ENCODE results near the gene ABCG8.

The ABCG8 gene

DNA sequence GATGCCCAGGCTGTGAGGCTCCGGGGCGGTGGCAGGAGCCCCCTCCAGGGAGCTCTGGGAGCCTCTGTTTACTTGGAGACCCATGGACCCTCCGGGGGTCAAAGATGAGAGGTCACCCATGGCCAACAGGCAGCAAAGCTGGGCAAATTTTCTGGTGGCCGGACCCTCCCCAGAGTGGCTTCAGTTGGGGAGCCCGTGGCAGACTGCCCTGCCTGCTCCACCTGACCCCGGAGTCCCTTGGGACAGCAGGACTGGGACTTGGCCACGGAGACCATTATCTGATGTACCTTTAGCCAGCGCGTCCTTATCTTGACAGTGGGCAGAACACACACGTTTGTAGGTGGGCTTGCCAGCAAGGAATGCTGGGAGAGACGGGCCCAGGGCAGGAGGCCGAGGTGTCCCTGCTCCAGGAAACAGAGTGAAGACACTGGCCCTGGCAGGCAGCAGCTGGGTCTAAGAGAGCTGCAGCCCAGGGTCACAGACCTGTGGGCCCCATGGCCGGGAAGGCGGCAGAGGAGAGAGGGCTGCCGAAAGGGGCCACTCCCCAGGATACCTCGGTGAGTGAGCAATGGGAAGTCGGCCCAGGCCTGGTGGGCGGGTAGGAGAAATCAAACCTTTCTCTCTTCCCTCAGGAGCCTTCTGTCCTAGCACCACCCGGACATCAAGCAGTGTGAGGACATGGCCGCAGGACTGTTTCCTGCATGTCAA, at the start of gene ABCG8, which contains the start of gene ABCG5:
ABCG8 (plus strand) TSS at position 412 of the 708 bp plus-strand sequence; CDS start at position 495, 83 bp downstream.
ABCG5 (minus strand) TSS at position 280 of the 708 bp plus-strand sequence; CDS start at position 120, 160 bp downstream.
- Histone ChIP-seq H3K4me3 (ENCODE audit: low read depth, low read length) (no peak within 1 kb of the TSS), H3K27ac (ENCODE audit: low read depth, low read length) (no peak within 1 kb of the TSS), H3K9ac (ENCODE audit: low read length) (no peak within 1 kb of the TSS), H3K4me1 (ENCODE audit: control insufficient read depth, insufficient read depth, low read length) (no peaks in the 10 kb centered on the region), H3K36me3 (ENCODE audit: control insufficient read depth, insufficient read depth, low read length) (no peaks in the 10 kb centered on the region), H3K9me3 (ENCODE audit: control insufficient read depth, insufficient read depth, low read depth, low read length) (no peaks in the 10 kb centered on the region), H3K27me3 (ENCODE audit: control insufficient read depth, insufficient read depth, low read length) (no peaks in the 10 kb centered on the region)

DNA sequence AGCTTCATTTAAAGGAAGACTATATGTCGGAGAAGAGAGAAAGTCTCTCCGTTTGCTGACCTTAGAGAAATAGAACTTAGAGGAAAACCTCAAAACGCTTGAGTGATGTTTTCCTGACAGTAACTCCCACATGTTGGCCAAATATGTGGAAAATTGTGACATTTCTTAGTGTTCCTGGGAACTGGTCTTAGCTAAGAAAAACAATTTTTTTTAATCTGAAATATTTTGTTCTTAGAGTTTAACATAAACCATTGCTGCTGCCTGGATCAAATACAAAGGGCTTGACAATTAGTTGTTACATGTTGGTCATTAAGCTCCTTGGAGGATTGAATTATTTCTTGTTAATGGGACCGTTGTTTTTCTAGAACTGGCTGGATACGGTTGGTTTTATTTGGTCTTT, 48.6 kb upstream of the ABCG8 start:
- Histone ChIP-seq H3K27ac (ENCODE audit: low read depth, low read length) (no peak overlapping the region), H3K36me3 (ENCODE audit: control insufficient read depth, insufficient read depth, low read length) (0 out of 2 replicates have a peak, but pooled peaks cover 3% of the 10 kb centered on the region), H3K9me3 (ENCODE audit: control insufficient read depth, insufficient read depth, low read depth, low read length) (no peaks in the 10 kb centered on the region), H3K9ac (ENCODE audit: low read length) (no peak overlapping the region), H3K27me3 (ENCODE audit: control insufficient read depth, insufficient read depth, low read length) (no peaks in the 10 kb centered on the region), H3K4me1 (ENCODE audit: control insufficient read depth, insufficient read depth, low read length) (no peaks in the 10 kb centered on the region), H3K4me3 (ENCODE audit: low read depth, low read length) (no peak overlapping the region)

DNA sequence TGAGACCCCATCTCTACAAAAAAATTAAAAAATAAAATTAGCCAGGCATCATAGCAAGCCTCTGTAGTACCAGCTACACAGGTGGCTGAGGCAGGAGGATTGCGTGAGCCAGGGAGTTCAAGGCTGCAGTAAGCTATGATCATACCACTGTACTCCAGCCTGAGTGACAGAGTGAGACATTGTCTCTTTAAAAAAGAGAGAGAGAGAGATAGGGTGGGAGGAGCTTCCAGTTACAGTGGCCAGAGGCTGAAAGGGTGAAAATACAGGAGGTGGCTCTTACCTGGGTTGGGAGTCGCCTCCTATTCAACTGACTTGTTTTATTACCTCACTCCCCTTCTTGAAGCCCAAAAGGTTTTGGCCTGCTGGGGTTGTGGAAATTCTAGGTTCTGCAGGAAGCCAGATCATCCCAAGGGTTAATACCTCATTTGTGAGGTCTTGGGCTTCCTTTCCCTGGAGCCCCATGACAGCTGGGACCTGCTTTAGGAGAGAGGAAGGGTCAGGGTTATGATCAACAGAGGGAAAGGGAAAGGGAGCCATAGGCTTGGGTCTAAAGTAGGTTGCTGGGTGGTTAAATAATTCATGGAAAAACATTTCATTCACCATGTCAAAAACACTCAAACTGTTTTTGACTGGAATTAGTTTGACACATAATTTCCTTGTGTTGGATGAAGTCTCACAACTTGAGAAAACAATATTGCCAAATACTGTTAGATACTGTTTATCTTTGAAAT, 47.6 kb upstream of the ABCG8 start:
- H3K27ac ChIP-seq (ENCODE audit: low read depth, low read length) = no peak overlapping the region
- H3K4me3 ChIP-seq (ENCODE audit: low read depth, low read length) = no peak overlapping the region
- H3K9me3 ChIP-seq (ENCODE audit: control insufficient read depth, insufficient read depth, low read depth, low read length) = no peaks in the 10 kb centered on the region
- no peak overlapping the region for H3K9ac ChIP-seq (ENCODE audit: low read length)
- 0 out of 2 replicates have a peak, but pooled peaks cover 3% of the 10 kb centered on the region for H3K36me3 ChIP-seq (ENCODE audit: control insufficient read depth, insufficient read depth, low read length)
- no peaks in the 10 kb centered on the region for H3K27me3 ChIP-seq (ENCODE audit: control insufficient read depth, insufficient read depth, low read length)
- no peaks in the 10 kb centered on the region for H3K4me1 ChIP-seq (ENCODE audit: control insufficient read depth, insufficient read depth, low read length)

DNA sequence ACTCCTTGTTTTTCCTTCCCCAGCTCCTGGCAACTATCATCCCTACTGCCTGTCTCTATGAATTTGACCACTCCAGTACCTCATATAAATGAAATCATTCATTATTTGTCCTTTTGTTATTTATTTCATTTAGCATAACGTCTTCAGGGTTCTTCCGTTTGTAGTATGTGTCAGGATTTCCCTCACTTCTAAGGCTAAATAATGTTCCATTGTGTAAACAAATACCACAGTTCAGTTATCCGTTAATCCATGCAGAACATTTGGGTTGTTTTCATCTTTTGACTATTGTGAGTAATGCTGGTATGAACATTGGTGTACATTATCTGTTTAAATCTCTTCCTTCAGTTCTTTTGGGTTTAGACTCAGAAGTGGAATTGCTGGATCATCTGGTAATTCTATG, 46.1 kb upstream of the ABCG8 start:
- Histone ChIP-seq H3K9ac (ENCODE audit: low read length) (no peak overlapping the region), H3K9me3 (ENCODE audit: control insufficient read depth, insufficient read depth, low read depth, low read length) (no peaks in the 10 kb centered on the region), H3K36me3 (ENCODE audit: control insufficient read depth, insufficient read depth, low read length) (0 out of 2 replicates have a peak, but pooled peaks cover 3% of the 10 kb centered on the region), H3K27ac (ENCODE audit: low read depth, low read length) (no peak overlapping the region), H3K4me1 (ENCODE audit: control insufficient read depth, insufficient read depth, low read length) (no peaks in the 10 kb centered on the region), H3K27me3 (ENCODE audit: control insufficient read depth, insufficient read depth, low read length) (no peaks in the 10 kb centered on the region), H3K4me3 (ENCODE audit: low read depth, low read length) (no peak overlapping the region)

DNA sequence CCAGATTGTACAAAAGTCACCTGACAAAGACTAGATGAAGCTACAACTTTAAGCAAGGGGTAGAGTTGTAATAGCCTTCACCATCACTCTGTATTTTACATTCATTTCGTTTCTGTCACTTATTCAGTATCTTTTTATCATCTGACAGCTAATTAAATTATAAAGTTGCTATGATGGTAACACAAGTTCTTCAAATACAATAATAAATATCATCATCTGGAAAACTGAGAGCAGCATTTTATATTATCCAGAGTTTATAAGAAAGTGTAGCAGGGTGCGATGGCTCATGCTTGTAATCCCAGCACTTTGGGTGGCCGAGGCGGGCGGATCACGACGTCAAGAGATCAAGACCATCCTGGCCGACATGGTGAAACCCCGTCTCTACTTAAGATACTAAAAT, 43.8 kb upstream of the ABCG8 start:
- Histone ChIP-seq H3K36me3 (ENCODE audit: control insufficient read depth, insufficient read depth, low read length) (no peaks in the 10 kb centered on the region), H3K4me3 (ENCODE audit: low read depth, low read length) (no peak overlapping the region), H3K9ac (ENCODE audit: low read length) (no peak overlapping the region), H3K9me3 (ENCODE audit: control insufficient read depth, insufficient read depth, low read depth, low read length) (no peaks in the 10 kb centered on the region), H3K27me3 (ENCODE audit: control insufficient read depth, insufficient read depth, low read length) (no peaks in the 10 kb centered on the region), H3K27ac (ENCODE audit: low read depth, low read length) (no peak overlapping the region), H3K4me1 (ENCODE audit: control insufficient read depth, insufficient read depth, low read length) (no peaks in the 10 kb centered on the region)

- no peaks in the 10 kb centered on the region for H3K9me3 ChIP-seq (ENCODE audit: control insufficient read depth, insufficient read depth, low read depth, low read length)
- no peaks in the 10 kb centered on the region for H3K36me3 ChIP-seq (ENCODE audit: control insufficient read depth, insufficient read depth, low read length)
- H3K4me1 ChIP-seq (ENCODE audit: control insufficient read depth, insufficient read depth, low read length) = no peaks in the 10 kb centered on the region
- no peaks in the 10 kb centered on the region for H3K27me3 ChIP-seq (ENCODE audit: control insufficient read depth, insufficient read depth, low read length)
- H3K27ac ChIP-seq (ENCODE audit: low read depth, low read length) = no peak overlapping the region
- H3K9ac ChIP-seq (ENCODE audit: low read length) = no peak overlapping the region
- H3K4me3 ChIP-seq (ENCODE audit: low read depth, low read length) = no peak overlapping the region
Measured at GRCh38 chr2:43796206-43796605, 42.6 kb upstream of the ABCG8 start.

GRCh38 chr2:43798300-43798699, 40.5 kb upstream of the ABCG8 start:
- Histone ChIP-seq H3K36me3 (ENCODE audit: control insufficient read depth, insufficient read depth, low read length) (no peaks in the 10 kb centered on the region), H3K9me3 (ENCODE audit: control insufficient read depth, insufficient read depth, low read depth, low read length) (no peaks in the 10 kb centered on the region), H3K9ac (ENCODE audit: low read length) (no peak overlapping the region), H3K27ac (ENCODE audit: low read depth, low read length) (no peak overlapping the region), H3K4me1 (ENCODE audit: control insufficient read depth, insufficient read depth, low read length) (no peaks in the 10 kb centered on the region), H3K27me3 (ENCODE audit: control insufficient read depth, insufficient read depth, low read length) (no peaks in the 10 kb centered on the region), H3K4me3 (ENCODE audit: low read depth, low read length) (no peak overlapping the region)

GRCh38 chr2:43800894-43801293, 37.9 kb upstream of the ABCG8 start:
- H3K36me3 ChIP-seq (ENCODE audit: control insufficient read depth, insufficient read depth, low read length) = no peaks in the 10 kb centered on the region
- H3K9ac ChIP-seq (ENCODE audit: low read length) = no peak overlapping the region
- H3K4me1 ChIP-seq (ENCODE audit: control insufficient read depth, insufficient read depth, low read length) = no peaks in the 10 kb centered on the region
- no peak overlapping the region for H3K27ac ChIP-seq (ENCODE audit: low read depth, low read length)
- no peaks in the 10 kb centered on the region for H3K9me3 ChIP-seq (ENCODE audit: control insufficient read depth, insufficient read depth, low read depth, low read length)
- no peaks in the 10 kb centered on the region for H3K27me3 ChIP-seq (ENCODE audit: control insufficient read depth, insufficient read depth, low read length)
- no peak overlapping the region for H3K4me3 ChIP-seq (ENCODE audit: low read depth, low read length)

DNA sequence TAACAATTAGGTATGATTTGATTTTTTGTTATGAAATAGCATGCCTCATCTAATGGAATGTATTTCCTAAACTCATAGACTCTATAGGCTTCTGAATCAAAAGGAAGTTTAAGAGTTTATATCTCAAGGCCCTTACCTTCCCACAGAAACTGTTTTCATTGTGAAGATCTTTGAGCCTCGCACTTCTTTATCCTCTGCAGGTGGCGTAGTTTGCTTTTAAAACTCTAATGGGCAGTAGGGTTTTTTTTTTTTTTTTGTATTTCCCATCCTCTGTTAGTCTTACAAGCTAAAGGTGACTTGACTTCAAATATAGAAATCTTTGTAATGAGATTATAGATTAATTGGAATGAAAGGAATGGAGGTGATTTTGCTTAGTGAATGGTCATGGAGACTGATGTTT, 36.6 kb upstream of the ABCG8 start:
- Histone ChIP-seq H3K9me3 (ENCODE audit: control insufficient read depth, insufficient read depth, low read depth, low read length) (no peaks in the 10 kb centered on the region), H3K4me3 (ENCODE audit: low read depth, low read length) (no peak overlapping the region), H3K27ac (ENCODE audit: low read depth, low read length) (no peak overlapping the region), H3K27me3 (ENCODE audit: control insufficient read depth, insufficient read depth, low read length) (no peaks in the 10 kb centered on the region), H3K36me3 (ENCODE audit: control insufficient read depth, insufficient read depth, low read length) (no peaks in the 10 kb centered on the region), H3K9ac (ENCODE audit: low read length) (no peak overlapping the region), H3K4me1 (ENCODE audit: control insufficient read depth, insufficient read depth, low read length) (no peaks in the 10 kb centered on the region)

GRCh38 chr2:43803113-43803512, 35.7 kb upstream of the ABCG8 start:
- no peaks in the 10 kb centered on the region for H3K27me3 ChIP-seq (ENCODE audit: control insufficient read depth, insufficient read depth, low read length)
- H3K36me3 ChIP-seq (ENCODE audit: control insufficient read depth, insufficient read depth, low read length) = no peaks in the 10 kb centered on the region
- H3K4me3 ChIP-seq (ENCODE audit: low read depth, low read length) = no peak overlapping the region
- no peak overlapping the region for H3K27ac ChIP-seq (ENCODE audit: low read depth, low read length)
- no peaks in the 10 kb centered on the region for H3K4me1 ChIP-seq (ENCODE audit: control insufficient read depth, insufficient read depth, low read length)
- H3K9ac ChIP-seq (ENCODE audit: low read length) = no peak overlapping the region
- H3K9me3 ChIP-seq (ENCODE audit: control insufficient read depth, insufficient read depth, low read depth, low read length) = no peaks in the 10 kb centered on the region

GRCh38 chr2:43806719-43807031, 32.1 kb upstream of the ABCG8 start:
- Histone ChIP-seq H3K4me1 (ENCODE audit: control insufficient read depth, insufficient read depth, low read length) (no peaks in the 10 kb centered on the region), H3K9me3 (ENCODE audit: control insufficient read depth, insufficient read depth, low read depth, low read length) (no peaks in the 10 kb centered on the region), H3K9ac (ENCODE audit: low read length) (no peak overlapping the region), H3K36me3 (ENCODE audit: control insufficient read depth, insufficient read depth, low read length) (no peaks in the 10 kb centered on the region), H3K4me3 (ENCODE audit: low read depth, low read length) (no peak overlapping the region), H3K27ac (ENCODE audit: low read depth, low read length) (no peak overlapping the region), H3K27me3 (ENCODE audit: control insufficient read depth, insufficient read depth, low read length) (no peaks in the 10 kb centered on the region)

Measured in HUES6 (cell line).